Peyer's patch (tissue), 4 donors: Measurements from ENCODE around the gene RARA. TPM values are rescaled to one million over a fixed set of nuclear protein-coding genes. Genes with fewer than 3 reads are reported as not detected.
A peak's percentile ranks its signal among the peaks of the same experiment; 100 is the strongest.

ENCODE experiments used
- DNase-seq, 3 donors: peaks; one replicate each; pipeline ENCODE4 v3.0.0-alpha.2; 2017 to 2019
- H3K27ac ChIP-seq, 4 donors: fragments of 200-600 bp; sonication (generic); one replicate each; pipeline ENCODE4 v1.5.1; 2016 to 2019
- H3K27me3 ChIP-seq, 2 donors: fragments of 200-600 bp; sonication (generic); one replicate each; pipeline ENCODE4 v1.5.1; 2019
- H3K36me3 ChIP-seq, 3 donors: fragments of 200-600 bp; sonication (generic); one replicate each; pipeline ENCODE4 v1.5.1; 2016 to 2019
- H3K4me1 ChIP-seq, 4 donors: fragments of 200-600 bp; sonication (generic); one replicate each; pipeline ENCODE4 v1.5.1; 2016 to 2019
- H3K4me3 ChIP-seq, 4 donors: fragments of 200-600 bp; sonication (generic); 1 replicate in 3 of 4; 2 replicates in 1 of 4; pipeline ENCODE4 v1.5.1; 2016 to 2019; ENCODE audit warnings: mild to moderate bottlenecking in 1 of 4
- H3K9me3 ChIP-seq, 4 donors: fragments of 200-600 bp; sonication (generic); one replicate each; pipeline ENCODE4 v1.5.1; 2016 to 2019; ENCODE audit warnings: mild to moderate bottlenecking in 1 of 4
- POLR2A ChIP-seq, 2 donors: fragments of 450-650 bp; IDR thresholded peaks; one replicate each; pipeline ENCODE4 v1.5.1; 2017; ENCODE audit warnings: antibody characterized with exemption in 2 of 2, mild to moderate bottlenecking in 2 of 2, moderate library complexity in 2 of 2
- total RNA-seq, 4 donors: library from RNA; depleted of rRNA; stranded (reverse); fragments of >200 nt; gene quantifications; one replicate each; pipeline ENCODE4 v1.1.0, GENCODE V29; 2016
- TF ChIP-seq, protein P1 (sequence below), 6 experiments: fragments of 450-650 bp in 4 of 6; fragments of 200-600 bp in 2 of 6; sonication (generic) in 1 of 6; IDR thresholded peaks; one replicate each; pipeline ENCODE4 v1.5.1; 2017 to 2019; ENCODE audit warnings: antibody characterized with exemption in 6 of 6, mild to moderate bottlenecking in 3 of 6, moderate library complexity in 1 of 6

RARA gene
- total RNA-seq, result 10 to 100 TPM; 46.2 to 93.3 (median 72.1) TPM

DNA sequence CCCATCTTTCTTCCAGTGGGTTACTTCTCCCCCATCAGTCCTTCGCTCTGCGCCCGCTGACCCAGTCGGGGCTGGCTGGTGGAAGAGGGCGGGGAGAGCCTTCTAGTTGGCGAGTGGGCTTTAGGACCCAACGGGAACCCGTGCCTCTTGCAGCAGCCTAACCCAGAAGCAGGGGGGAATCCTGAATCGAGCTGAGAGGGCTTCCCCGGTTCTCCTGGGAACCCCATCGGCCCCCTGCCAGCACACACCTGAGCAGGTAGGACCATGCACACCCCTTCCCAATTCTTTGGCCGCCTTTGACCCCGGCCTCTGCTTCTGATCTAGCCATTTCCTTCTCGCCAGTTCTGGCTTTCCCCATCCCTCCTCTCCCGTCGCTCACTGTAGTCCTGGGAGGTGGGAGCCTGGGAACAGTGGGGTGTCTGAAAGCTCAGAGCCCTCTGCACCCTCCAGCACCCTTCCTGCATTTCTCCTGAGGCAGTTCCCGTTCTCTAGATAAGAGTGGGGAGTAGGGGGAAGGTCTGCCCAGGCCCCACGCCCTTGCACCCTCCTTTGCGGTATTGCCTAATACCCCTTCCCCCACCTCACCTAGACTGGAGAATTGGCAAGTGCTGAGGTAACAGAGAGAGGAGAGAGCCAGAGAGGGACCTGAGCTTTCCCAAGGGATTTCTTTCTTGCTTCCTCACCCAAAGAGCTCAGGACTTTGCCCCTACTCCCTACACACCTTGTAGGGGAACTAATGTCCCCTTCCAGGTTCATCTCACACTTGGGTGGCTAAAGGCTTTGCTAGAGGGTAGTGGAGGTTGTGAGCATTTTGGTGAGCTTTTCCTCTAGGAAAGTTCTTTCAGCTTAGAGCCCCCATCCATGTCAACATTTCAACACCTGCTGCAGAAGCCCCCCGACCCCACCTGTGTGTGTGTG lies at the start of gene RARA:
RARA (plus strand) TSS at position 150 of the 918 bp plus-strand sequence. CDS start 22,039 bp downstream, outside the sequence.
- H3K4me3 ChIP-seq, result peak within 1 kb of the TSS; percentile 25 to 70 (median 44)
- H3K27ac ChIP-seq, result peak within 1 kb of the TSS; percentile 27 to 76 (median 63)
- peak in 1 of 3 donors; percentile 82 for DNase-seq
- no peak for TF ChIP-seq POLR2A (IDR thresholded peaks at IDR 0.05)
- TF ChIP-seq, protein P1, sequence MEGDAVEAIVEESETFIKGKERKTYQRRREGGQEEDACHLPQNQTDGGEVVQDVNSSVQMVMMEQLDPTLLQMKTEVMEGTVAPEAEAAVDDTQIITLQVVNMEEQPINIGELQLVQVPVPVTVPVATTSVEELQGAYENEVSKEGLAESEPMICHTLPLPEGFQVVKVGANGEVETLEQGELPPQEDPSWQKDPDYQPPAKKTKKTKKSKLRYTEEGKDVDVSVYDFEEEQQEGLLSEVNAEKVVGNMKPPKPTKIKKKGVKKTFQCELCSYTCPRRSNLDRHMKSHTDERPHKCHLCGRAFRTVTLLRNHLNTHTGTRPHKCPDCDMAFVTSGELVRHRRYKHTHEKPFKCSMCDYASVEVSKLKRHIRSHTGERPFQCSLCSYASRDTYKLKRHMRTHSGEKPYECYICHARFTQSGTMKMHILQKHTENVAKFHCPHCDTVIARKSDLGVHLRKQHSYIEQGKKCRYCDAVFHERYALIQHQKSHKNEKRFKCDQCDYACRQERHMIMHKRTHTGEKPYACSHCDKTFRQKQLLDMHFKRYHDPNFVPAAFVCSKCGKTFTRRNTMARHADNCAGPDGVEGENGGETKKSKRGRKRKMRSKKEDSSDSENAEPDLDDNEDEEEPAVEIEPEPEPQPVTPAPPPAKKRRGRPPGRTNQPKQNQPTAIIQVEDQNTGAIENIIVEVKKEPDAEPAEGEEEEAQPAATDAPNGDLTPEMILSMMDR (IDR thresholded peaks at IDR 0.05), result no peak
- H3K27me3 ChIP-seq, result no peaks in the 10 kb centered on the region
- H3K9me3 ChIP-seq, result no peaks in the 10 kb centered on the region
- H3K36me3 ChIP-seq, result no peaks in the 10 kb centered on the region
- peaks cover 10 to 76% (median 25%) of the 10 kb centered on the region in 4 donors for H3K4me1 ChIP-seq

DNA sequence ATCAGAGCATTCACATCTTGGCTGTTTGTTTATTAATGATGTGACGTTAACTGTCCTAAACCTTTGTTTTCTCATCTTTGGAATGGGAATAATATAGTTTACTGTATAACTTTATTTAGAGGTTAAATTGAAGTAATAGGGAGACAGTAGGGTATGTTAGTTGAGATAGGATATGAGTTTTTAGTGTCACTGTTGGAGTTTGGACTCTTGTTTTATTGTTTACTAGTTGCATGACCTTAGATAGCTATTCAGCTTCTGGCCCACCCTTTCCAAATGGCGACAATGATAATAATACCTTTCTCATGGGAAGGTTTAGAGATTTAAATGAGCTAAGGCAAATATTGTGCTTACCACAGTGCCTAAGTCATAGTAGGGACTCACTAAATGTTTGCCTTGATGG lies 49.5 kb upstream of the RARA start:
- no peak for DNase-seq
- Histone ChIP-seq H3K27me3 (no peaks in the 10 kb centered on the region), H3K4me1 (peaks cover 0 to 7% (median 0%) of the 10 kb centered on the region in 4 donors), H3K4me3 (no peak overlapping the region), H3K36me3 (peaks cover 0 to 74% (median 0%) of the 10 kb centered on the region in 3 donors), H3K27ac (no peak overlapping the region), H3K9me3 (no peaks in the 10 kb centered on the region)
- TF ChIP-seq POLR2A (IDR thresholded peaks at IDR 0.05), result no peak
- TF ChIP-seq, protein P1 (IDR thresholded peaks at IDR 0.05), result no peak

DNA sequence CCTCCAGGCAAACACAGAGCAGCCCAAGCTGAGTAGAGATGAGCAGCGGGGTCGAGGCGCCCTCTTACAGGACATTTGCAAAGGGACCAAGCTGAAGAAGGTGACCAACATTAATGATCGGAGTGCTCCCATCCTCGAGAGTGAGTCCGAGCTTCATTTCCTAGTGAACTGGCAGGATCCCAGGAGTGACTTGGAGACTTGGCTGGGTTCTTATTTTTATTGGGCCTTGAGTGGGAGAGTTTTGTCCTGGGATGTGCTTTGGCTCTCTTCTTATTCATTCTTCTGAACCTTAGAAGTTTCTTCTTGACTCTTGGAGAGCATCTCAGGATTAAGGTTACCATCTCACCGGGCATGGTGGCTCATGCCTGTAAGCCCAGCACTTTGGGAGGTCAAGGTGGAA lies 48.5 kb upstream of the RARA start:
- Histone ChIP-seq H3K4me1 (peaks cover 0 to 7% (median 0%) of the 10 kb centered on the region in 4 donors), H3K4me3 (no peak overlapping the region), H3K27me3 (no peaks in the 10 kb centered on the region), H3K9me3 (no peaks in the 10 kb centered on the region), H3K36me3 (peaks cover 0 to 85% (median 0%) of the 10 kb centered on the region in 3 donors), H3K27ac (no peak overlapping the region)
- no peak for TF ChIP-seq POLR2A (IDR thresholded peaks at IDR 0.05)
- TF ChIP-seq, protein P1 (IDR thresholded peaks at IDR 0.05), result no peak
- peak in 1 of 3 donors; percentile 26 for DNase-seq

DNA sequence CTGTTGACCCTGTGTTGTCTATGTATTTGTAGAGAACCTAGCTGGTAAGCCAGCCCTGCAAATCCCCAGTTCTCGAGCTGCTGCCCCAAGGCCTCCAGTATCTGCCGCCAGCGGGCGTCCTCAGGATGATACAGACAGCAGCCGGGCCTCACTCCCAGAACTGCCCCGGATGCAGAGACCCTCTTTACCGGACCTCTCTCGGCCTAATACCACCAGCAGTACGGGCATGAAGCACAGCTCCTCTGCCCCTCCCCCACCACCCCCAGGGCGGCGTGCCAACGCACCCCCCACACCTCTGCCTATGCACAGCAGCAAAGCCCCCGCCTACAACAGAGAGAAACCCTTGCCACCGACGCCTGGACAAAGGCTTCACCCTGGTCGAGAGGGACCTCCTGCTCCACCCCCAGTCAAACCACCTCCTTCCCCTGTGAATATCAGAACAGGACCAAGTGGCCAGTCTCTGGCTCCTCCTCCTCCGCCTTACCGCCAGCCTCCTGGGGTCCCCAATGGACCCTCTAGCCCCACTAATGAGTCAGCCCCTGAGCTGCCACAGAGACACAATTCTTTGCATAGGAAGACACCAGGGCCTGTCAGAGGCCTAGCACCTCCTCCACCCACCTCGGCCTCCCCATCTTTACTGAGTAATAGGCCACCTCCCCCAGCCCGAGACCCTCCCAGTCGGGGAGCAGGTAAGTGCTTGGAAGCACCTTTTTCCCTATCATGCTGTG lies 44.4 kb upstream of the RARA start:
- Histone ChIP-seq H3K27ac (no peak overlapping the region), H3K4me1 (peaks cover 0 to 2% (median 0%) of the 10 kb centered on the region in 4 donors), H3K36me3 (peaks cover 0 to 91% (median 0%) of the 10 kb centered on the region in 3 donors)

DNA sequence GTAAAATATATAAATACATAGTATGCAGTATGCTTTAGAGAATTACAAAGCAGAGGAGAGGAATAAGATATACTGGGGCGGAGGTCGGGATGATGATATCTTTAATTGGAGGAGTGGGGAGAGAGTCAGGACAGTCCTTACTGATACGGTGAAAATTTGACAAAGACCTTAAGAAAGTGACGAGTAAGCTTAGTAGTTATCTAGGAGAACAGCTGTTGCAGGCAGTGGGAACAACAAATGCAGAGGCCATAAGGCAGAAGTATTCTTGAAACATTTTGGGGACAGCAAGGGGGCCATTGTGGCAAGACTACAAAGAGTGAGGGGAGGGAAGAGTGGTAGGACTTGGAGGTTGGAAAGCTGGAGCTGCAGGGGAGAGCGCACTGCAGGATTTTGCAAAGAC lies 43.6 kb upstream of the RARA start:
- Histone ChIP-seq H3K4me3 (no peak overlapping the region), H3K36me3 (peaks cover 0 to 91% (median 0%) of the 10 kb centered on the region in 3 donors), H3K9me3 (no peaks in the 10 kb centered on the region), H3K4me1 (no peaks in the 10 kb centered on the region), H3K27ac (no peak overlapping the region), H3K27me3 (no peaks in the 10 kb centered on the region)
- TF ChIP-seq POLR2A (IDR thresholded peaks at IDR 0.05), result no peak
- TF ChIP-seq, protein P1 (IDR thresholded peaks at IDR 0.05), result no peak
- DNase-seq, result no peak

More for the DNA sequence above, 44.4 kb upstream of the RARA start:
- Histone ChIP-seq H3K4me3 (no peak overlapping the region), H3K27me3 (no peaks in the 10 kb centered on the region), H3K9me3 (no peaks in the 10 kb centered on the region)
- no peak for TF ChIP-seq POLR2A (IDR thresholded peaks at IDR 0.05)
- TF ChIP-seq, protein P1 (IDR thresholded peaks at IDR 0.05), result no peak
- DNase-seq, result peak in 1 of 3 donors; percentile 7
